NK-92 (cell line): ENCODE results near the gene KASH5.
"Not testable (repeated sequence)": the region's sequence is repeated elsewhere in the genome, so short reads cannot be mapped to it uniquely, and the experiment has no call there.

Source experiments
- DNase-seq: peaks from one replicate; lab custom pipeline; 2025; ENCODE audit not compliant: unreplicated experiment; lab: John Stamatoyannopoulos, UW

Gene KASH5

DNA sequence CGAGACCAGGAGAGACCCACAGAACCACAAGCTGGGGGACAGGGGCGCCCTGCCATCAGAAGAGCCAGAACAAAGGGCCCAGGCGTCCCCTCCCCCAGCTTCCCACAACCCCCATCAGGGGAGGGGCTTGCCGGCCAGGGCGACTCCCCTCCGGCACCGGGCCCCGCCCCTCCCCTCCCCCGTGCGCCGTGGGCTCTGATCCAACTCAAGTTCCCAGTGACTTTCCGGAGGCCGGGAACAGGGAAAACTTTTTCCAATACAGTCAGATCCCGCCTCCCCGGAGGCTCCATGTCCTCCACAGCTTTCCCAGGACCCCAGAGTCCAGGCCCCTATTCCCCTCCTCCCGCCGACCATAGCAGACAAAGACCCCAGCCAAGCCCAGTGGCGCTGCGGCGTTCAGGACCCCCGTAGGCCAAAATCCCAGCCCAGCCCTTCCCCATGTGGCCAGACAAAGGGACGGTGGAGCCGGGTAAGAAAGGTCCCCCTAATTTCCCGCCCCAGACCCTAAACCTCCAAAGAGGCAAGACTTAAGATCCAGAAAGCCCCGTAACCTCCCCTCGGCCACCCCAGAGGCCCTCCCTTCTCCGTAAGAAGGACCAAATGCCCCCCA lies 26.5 kb upstream of the KASH5 start:
- no peak for DNase-seq

DNA sequence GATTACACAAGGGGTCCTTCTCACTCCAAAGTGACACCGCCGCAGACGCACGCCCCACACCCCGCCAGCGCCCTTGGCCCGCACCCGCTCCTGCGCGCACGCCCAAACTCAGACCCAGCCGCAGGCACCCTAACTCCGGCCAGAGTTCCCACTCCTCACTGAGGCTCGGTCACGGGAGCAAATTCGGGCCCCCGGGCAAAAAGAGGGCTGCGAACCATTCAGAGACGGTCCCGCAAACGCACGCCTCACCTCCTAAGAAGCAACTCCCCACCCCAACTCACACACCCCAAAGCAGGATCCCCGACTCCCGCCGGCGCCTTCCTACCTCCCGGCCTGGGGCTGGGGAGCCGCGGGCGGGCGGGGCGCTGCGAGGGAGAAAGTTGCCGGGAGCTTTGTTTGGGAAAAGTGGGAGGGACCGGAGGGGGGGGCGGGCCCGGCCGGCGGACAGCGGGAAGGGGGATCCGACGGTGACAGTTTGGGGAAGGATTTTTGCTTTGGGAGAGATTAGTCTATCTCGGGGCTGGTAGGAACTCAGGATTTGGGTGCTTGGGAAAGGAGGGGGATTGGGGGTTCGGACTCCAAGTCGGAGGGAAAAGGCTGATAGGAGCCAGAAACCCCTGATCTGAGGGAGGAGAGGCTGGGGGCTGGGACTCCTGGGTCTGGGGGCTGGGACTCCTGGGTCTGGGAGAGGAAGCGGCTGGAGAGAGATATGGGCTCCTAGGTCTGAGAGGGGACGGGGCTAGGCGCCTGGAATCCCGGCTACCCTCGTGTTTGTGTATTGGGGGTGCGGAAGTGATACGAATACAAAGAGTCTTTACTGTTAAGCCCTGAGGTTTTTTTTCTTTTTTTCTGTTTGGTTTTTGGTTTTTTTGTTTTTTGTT lies 25.8 kb upstream of the KASH5 start, which contains the start of gene TEAD2:
TEAD2 (minus strand) TSS at position 369 of the 881 bp plus-strand sequence. CDS start 2,341 bp downstream, outside the sequence.
- DNase-seq, result no peak

DNA sequence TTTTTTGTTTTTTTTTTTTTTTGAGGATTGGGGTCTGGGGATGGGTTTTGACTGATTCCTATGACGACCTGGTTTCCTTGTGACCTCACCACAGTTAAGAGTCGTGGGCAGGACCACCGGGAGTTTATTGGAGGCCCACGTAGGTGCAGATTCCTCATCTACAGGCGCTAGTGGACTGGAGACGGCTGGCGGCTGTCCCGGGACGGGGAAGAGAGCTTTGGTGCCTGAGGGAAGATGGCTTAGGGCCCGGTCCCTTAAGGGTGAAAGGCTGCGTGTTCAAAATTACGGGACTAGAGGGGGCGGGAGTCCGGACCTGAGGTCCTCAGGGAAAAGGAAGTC lies 25.2 kb upstream of the KASH5 start:
- no peak for DNase-seq

DNA sequence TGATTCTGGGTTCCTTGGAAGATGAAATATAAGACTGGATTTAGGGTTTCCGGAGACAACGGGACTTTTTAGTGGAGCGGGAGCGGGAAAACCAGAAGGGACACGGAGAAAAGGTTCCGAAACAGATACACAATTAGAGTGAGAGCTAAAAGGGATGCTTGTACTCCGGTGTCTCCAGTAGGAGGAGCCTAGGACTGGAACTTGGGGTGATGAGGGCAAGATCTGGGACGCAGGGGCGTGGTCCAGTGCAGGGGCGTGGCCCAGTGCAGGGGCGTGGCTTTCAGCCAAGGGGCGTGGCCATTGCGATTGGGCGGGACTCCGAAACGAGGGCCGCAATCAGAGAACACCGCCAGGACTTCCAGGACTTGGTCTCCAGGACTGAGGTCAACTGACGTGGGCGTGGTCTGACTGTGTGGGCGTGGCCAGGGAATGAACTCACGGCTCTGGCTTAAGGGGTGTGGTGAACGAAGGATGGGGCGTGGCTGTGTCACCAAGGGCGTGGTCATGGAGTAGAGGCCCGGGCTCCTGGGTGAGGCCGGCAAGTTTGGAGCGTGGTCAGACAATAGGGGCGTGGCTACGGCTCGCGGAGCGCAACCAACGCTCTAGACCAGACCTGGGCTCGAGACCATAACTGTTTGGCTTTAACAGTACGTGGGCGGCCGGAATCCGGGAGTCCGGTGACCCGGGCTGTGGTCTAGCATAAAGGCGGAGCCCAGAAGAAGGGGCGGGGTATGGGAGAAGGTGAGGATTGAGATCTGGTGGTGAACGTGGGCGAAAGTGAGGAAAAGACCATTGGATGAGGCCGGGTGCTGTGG lies 24.6 kb upstream of the KASH5 start, which contains the start of gene DKKL1:
DKKL1 (plus strand) TSS at position 610 of the 815 bp plus-strand sequence; CDS start at position 732, 122 bp downstream.
- no peak for DNase-seq

DNA sequence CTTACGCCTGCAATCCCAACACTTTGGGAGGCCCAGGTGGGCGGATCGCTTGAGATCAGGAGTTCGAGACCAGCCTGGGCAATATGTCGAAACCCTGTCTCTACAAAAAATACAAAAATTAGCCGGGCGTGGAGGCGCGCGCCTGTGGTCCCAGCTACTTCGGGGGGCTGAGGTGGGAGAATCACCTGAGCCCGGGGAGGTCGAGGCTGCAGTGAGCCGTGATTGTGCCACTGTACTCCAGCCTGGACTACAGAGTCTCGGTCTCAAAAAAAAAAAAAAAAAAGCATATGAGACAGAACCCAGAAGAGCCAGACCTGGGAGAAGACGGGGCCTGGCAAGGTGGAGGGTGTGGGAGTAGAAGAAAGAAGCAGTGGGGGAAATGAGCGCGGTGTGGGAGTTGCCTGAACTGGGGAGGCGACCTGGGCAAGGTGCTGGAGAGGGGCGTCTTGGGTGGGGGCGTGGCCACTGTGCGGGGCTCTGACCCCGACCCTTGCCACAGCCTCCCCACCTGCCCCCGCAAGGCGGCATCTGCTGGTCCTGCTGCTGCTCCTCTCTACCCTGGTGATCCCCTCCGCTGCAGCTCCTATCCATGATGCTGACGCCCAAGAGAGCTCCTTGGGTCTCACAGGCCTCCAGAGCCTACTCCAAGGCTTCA lies 23.8 kb upstream of the KASH5 start:
- DNase-seq, result no peak

- DNase-seq, result no peak
Measured at GRCh38 chr19:49366110-49366509, 21.9 kb upstream of the KASH5 start.

DNA sequence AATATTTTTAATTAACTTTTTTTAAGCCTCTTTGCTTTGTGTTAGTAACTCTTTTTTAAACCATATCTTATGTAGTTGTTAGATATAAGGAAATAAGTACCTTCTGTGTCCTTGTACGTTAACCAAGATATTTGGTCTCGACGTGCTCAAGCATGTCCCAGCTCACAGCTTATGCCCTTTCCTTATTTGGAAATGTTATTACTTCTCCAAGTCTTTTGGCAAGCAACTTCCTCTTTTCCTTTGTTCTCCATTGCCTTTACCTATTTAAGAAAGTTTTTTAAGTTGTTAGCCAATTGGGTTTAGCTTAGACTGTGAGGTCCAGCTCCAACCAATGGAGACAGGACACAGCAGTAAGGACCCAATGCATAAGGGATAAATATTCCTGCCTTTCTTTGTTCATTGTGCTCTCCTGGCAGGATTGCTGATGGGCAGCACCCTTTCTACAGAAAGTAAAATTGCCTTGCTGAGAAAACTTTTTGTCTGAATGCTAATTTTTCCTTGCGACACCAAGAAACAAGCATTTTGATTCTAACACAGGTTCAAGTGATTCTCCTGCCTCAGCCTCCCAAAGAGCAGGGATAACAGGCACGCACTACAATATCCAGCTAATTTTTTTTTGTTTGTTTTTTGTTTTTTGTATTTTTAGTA lies 19.2 kb upstream of the KASH5 start:
- no peak for DNase-seq

GRCh38 chr19:49371184-49371583 lies 16.9 kb upstream of the KASH5 start:
- DNase-seq, result no peak

DNA sequence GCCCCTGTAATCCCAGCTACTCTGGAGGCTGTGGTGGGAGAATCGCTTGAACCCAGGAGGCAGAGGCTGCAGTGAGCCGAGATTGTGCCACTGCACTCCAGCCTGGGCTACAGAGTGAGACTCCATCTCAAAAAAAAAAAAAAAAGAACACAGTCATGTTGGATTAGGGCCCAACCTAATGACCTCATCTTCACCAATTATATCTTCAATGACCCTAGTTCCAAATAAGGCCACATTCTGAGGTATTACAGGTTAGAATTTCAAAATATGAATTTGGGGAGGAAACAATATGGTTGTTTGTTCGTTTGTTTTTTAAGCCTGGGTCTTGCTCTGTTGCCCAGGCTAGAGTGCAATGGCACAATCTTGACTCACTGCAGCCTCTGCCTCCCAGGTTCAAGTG lies 14.9 kb upstream of the KASH5 start:
- not testable (repeated sequence) for DNase-seq

GRCh38 chr19:49374665-49375434 lies 13.2 kb upstream of the KASH5 start:
- no peak for DNase-seq

DNA sequence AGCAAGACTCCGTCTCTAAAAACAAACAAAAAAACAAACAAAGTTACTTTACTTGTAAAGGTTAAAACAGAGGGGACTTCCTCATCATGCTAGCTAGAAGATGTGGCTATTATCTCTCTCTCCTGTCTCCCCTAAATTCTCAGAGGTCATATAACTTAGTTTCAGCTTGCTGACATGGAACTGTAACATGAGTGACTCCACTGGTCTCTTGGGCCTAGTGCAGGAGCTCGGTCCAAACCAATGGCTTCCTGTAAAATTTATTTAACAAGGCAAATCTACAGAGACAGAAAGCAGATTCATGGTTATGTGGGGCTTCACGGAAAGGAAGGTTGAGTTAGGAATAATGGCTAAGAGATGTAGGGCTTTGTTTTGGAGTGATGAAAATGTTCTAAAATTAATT lies 9.5 kb upstream of the KASH5 start:
- no peak for DNase-seq

DNA sequence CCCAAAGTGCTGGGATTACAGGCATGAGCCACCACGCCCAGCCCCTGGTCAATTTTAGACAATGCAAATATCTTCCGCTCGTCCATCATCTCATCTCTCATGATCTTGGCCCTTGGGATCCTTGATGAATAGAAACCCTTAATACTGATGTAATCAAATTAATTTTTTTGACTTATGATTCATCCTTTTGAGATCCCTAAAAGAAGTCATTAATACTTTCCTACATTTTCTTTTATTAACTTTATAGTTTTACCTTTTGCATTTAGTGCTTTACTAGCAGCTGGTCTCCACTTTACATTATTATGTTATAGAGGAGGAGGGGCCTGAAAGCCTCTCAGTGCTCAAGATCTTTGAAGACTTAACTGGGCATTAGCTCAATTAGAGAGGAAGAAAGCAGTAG lies 7.7 kb upstream of the KASH5 start:
- DNase-seq, result no peak

DNA sequence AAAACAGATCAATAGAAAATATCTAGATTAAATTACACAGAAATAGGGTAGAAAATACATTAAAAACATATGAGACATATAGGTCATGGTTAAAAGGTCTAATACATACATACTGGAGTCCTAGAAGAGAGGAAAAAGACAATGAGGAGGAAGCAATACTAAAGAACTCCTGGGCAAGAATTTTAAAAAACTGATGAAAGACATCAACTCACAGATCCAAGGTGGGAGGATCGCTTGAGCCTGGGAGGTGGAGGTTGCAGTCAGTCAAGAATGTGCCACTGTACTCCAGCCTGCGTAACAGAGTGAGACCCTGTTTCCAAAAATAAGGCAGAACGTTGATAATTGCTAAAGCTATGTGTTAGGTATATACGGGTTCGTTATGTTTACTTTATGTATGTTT lies 5.4 kb upstream of the KASH5 start:
- DNase-seq, result no peak

GRCh38 chr19:49383599-49383998 lies 4.5 kb upstream of the KASH5 start:
- no peak for DNase-seq

DNA sequence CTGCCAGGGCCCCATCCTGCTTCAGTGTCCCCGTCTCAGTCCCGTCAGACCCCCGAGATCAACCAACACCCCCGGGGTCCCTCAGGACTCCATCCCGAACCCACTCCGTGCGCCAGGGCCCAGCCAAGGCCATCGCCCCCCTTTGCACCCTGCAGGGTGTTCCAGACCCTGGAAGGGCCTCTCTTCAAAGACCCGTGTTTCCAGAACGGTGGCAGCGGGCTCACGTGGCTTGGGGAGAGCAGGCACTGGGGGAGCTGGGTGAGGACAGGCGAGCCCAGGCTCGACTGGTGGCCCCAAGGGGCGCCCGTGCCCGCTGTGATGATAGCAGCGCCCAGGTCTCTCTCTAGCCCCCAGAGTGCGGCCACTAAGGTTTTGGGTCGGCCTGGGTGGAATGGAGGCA lies 1.4 kb downstream of the KASH5 start:
- DNase-seq, result no peak

DNA sequence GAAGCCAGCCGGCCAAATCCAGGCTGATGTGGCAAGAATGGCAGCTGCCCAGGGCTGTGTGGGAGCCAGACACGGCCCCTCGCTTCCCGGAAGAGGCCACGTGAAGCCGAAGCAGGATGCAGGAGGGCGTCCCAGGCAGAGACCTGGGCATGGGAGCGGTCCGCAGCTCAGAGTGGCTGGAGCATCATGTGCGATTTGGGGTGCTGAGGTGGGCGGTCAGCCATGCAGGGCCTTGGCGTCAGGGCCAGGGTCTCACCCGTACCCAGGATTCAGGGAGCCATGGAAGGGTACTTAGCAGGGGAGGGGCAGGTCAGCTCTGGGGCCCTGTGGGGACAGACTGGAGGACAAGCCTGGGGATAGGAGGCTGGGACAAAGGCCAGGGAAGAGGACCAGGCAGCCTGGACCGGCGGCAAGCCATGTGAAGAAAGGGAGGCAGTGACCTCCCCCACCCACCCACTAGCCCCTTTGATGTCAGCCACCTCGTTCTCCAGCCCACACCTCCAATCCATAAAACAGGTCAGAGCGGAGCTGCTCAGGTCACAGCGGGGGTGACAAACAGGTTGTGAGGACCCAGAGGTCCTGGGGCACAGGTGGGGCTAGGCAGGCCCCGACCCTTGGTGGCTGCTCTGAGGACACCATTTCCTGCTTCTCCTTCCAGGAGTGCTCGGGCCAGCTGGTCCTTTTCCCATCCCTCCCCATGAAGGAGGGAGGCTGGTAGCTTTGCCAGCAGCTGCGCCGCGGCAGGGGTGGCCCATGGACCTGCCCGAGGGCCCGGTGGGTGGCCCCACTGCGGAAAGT lies 2.3 kb downstream of the KASH5 start:
- no peak for DNase-seq

DNA sequence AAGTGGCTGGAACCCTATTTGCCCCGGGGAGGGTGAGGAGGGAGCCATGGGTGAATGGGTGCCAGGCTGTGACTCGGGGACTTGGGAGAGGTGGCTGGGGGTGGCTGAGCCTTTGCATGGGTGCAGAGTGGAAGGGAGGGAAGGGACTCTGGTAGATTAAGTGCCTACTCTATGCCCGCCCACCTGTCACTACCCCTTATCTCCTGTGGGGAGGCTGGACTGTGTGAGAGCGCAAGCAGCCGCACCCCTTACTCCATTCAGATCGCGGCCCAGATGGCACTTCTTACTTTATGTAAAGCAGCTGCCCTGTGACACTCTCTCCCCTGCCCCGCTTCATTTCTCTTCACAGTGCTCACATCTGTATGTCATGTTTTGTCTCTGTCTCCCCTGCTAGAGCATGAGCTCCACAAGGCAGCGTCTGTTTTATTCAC lies 2.9 kb downstream of the KASH5 start:
- DNase-seq, result no peak

GRCh38 chr19:49391581-49392399 lies 3.7 kb downstream of the KASH5 start:
- no peak for DNase-seq
